ENCODE measurements around the gene ENG. TPM values are rescaled to one million over a fixed set of nuclear protein-coding genes. Genes with fewer than 3 reads are reported as not detected.

The ENG gene
- polyA plus RNA-seq, 2 of the 4 experiments (the other 2 are of a cell fraction) = 0.08 TPM; not detected in 1

DNA sequence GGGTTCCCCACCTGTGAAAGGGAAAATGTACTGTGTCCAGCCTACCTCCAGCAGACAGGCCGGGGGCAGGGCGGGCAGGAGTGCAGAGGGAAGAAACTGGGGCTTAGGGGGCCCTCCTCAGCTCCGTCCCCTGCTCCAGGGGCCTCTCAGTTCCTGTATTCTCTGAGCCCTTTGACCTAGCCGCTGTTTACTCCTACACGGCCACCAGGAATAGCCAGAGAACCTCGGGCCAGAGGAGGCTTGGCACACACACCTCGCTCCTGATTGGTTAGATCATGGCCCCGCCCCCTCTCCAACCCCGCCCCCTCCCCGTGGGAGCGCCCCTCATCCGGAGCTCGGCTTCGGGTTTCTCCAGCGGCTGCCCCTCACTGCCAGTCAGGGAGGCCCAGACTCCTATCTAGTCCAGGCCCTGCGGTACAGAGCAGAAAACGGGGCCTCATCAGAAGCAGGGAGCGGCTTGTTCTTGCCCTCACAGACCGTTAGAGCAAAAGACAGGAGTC lies 42.8 kb upstream of the ENG start:
- POLR2A ChIA-PET = no interaction called here
- Histone ChIP-seq H3K4me3 (no peak overlapping the region), H3K27ac (no peak overlapping the region), H3K4me2 (peak overlapping the region; percentile 30; the same call in 2 of the 3 replicates), H3K9me3 (peaks cover 23% of the 10 kb centered on the region), H3K4me1 (peaks cover 20% of the 10 kb centered on the region)
- WGBS (ENCODE audit: missing lambda C conversion rate) = 72% methylated on average over 11 of the region's 19 CpGs
- peak; percentile 47 to 69 for DNase-seq (ENCODE audit: low read depth in 1 of 2, low spot score in 1 of 2)
- CTCF ChIA-PET = interaction anchor here (0.7 to 4.3 kb wide), 5 partner anchors 20 to 163 kb away, joined by 3 to 27 read pairs (median 5); partner anchors contain the start of gene TOR2A
- ATAC-seq = peak; percentile 25 to 61; a peak in 4 of 6 replicates
- TF ChIP-seq PHF8 (IDR thresholded peaks at IDR 0.05; ENCODE audit: borderline replicate concordance, low read depth) (no peak), TP53 (CRISPR knock-in tag; IDR thresholded peaks at IDR 0.05) (no peak), FOXS1 (CRISPR knock-in tag; IDR thresholded peaks at IDR 0.05) (no peak), EP300 (IDR thresholded peaks at IDR 0.05) (no peak), RCOR1 (IDR thresholded peaks at IDR 0.05; ENCODE audit: low read depth, low read length) (no peak), RARB (CRISPR knock-in tag; IDR thresholded peaks at IDR 0.05) (no peak), EHMT2 (IDR thresholded peaks at IDR 0.05; ENCODE audit: low read depth) (no peak), HEYL (CRISPR knock-in tag; IDR thresholded peaks at IDR 0.05) (no peak), ZC3H11A (IDR thresholded peaks at IDR 0.05) (no peak), NR3C1 (IDR thresholded peaks at IDR 0.05) (no peak), CHD2 (IDR thresholded peaks at IDR 0.05; ENCODE audit: low read length, partially characterized antibody) (no peak), HOXB5 (CRISPR knock-in tag; IDR thresholded peaks at IDR 0.05) (no peak), CBX2 (IDR thresholded peaks at IDR 0.05; ENCODE audit: borderline replicate concordance, low read depth) (no peak), CEBPB (IDR thresholded peaks at IDR 0.05) (no peak), KDM1A (IDR thresholded peaks at IDR 0.05; ENCODE audit: low read depth) (no peak), BHLHE40 (IDR thresholded peaks at IDR 0.05; ENCODE audit: low read depth, low read length) (no peak), ZFP36 (IDR thresholded peaks at IDR 0.05; ENCODE audit: borderline replicate concordance, partially characterized antibody) (no peak)
- TF ChIP-seq, protein P1, sequence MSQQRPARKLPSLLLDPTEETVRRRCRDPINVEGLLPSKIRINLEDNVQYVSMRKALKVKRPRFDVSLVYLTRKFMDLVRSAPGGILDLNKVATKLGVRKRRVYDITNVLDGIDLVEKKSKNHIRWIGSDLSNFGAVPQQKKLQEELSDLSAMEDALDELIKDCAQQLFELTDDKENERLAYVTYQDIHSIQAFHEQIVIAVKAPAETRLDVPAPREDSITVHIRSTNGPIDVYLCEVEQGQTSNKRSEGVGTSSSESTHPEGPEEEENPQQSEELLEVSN (IDR thresholded peaks at IDR 0.05; ENCODE audit: borderline replicate concordance, low read depth) = no peak
- TF ChIP-seq, protein P2, sequence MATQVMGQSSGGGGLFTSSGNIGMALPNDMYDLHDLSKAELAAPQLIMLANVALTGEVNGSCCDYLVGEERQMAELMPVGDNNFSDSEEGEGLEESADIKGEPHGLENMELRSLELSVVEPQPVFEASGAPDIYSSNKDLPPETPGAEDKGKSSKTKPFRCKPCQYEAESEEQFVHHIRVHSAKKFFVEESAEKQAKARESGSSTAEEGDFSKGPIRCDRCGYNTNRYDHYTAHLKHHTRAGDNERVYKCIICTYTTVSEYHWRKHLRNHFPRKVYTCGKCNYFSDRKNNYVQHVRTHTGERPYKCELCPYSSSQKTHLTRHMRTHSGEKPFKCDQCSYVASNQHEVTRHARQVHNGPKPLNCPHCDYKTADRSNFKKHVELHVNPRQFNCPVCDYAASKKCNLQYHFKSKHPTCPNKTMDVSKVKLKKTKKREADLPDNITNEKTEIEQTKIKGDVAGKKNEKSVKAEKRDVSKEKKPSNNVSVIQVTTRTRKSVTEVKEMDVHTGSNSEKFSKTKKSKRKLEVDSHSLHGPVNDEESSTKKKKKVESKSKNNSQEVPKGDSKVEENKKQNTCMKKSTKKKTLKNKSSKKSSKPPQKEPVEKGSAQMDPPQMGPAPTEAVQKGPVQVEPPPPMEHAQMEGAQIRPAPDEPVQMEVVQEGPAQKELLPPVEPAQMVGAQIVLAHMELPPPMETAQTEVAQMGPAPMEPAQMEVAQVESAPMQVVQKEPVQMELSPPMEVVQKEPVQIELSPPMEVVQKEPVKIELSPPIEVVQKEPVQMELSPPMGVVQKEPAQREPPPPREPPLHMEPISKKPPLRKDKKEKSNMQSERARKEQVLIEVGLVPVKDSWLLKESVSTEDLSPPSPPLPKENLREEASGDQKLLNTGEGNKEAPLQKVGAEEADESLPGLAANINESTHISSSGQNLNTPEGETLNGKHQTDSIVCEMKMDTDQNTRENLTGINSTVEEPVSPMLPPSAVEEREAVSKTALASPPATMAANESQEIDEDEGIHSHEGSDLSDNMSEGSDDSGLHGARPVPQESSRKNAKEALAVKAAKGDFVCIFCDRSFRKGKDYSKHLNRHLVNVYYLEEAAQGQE (IDR thresholded peaks at IDR 0.05) = no peak
- FAIRE-seq = no peak

DNA sequence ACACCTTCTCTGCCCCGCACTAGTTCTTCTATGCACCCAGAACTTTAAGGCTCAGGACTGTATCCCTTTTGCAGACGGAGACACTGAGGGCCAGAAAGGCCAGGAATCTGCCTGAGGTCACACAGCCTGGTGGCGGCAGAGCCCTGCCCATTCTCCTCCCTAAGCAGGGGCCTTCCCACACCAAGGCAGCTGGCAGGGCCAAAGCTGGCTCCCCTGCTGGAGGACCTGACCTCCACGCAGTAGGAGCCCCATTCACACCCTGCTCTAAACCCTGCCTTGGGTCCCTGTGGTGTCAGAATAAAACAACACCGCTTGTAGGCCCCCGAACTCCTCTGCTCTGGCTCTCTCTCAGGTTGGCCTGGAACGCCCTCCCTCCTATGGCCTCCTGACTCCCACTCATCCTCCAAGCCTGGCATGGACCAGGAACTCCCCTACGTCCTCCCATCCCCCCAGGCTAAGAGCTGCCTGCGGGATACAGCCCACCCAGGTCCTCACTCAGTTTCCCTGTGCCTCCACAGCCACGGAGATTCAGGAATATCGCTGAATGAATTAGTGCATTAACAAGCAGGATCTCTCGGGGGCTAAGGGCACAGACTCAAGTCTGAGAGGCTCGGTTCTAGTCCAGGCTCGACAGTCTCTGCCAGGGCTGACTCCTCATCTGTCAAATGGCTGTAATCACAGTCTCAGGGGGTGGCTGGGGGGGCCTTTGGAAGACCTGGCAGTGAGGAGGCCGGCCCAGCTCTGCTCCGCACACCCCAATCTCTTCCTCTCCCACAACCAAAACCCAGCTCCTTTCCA lies 42.1 kb upstream of the ENG start:
- FAIRE-seq = no peak
- Histone ChIP-seq H3K4me2 (0 out of 3 replicates have a peak overlapping the region, but pooled peaks have one; percentile 30), H3K4me1 (peaks cover 20% of the 10 kb centered on the region), H3K9me3 (peaks cover 23% of the 10 kb centered on the region), H3K27ac (no peak overlapping the region), H3K4me3 (no peak overlapping the region)
- no peak for DNase-seq (ENCODE audit: low read depth in 1 of 2, low spot score in 1 of 2)
- ChIA-PET POLR2A (interaction anchor here (0.9 kb wide), 1 partner anchor 20 kb away, joined by 3 read pairs; the partner anchor contains the start of gene ST6GALNAC4), CTCF (interaction anchor here (0.7 to 4.3 kb wide), 8 partner anchors 8 to 162 kb away, joined by 3 to 27 read pairs (median 4); partner anchors contain the start of gene TOR2A)
- ATAC-seq = no peak
- no peak for TF ChIP-seq ZNF302 (CRISPR knock-in tag; IDR thresholded peaks at IDR 0.05)
- TF ChIP-seq HOXB13 (CRISPR knock-in tag; IDR thresholded peaks at IDR 0.05; ENCODE audit: low read depth) = no peak
- no peak for TF ChIP-seq FOSB (CRISPR knock-in tag; IDR thresholded peaks at IDR 0.05)
- TF ChIP-seq, protein P3, sequence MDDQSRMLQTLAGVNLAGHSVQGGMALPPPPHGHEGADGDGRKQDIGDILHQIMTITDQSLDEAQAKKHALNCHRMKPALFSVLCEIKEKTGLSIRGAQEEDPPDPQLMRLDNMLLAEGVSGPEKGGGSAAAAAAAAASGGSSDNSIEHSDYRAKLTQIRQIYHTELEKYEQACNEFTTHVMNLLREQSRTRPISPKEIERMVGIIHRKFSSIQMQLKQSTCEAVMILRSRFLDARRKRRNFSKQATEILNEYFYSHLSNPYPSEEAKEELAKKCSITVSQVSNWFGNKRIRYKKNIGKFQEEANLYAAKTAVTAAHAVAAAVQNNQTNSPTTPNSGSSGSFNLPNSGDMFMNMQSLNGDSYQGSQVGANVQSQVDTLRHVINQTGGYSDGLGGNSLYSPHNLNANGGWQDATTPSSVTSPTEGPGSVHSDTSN (IDR thresholded peaks at IDR 0.05) = no peak
- TF ChIP-seq SMC3 (IDR thresholded peaks at IDR 0.05) = no peak
- TF ChIP-seq, protein P4, sequence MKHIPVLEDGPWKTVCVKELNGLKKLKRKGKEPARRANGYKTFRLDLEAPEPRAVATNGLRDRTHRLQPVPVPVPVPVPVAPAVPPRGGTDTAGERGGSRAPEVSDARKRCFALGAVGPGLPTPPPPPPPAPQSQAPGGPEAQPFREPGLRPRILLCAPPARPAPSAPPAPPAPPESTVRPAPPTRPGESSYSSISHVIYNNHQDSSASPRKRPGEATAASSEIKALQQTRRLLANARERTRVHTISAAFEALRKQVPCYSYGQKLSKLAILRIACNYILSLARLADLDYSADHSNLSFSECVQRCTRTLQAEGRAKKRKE (CRISPR knock-in tag; IDR thresholded peaks at IDR 0.05; ENCODE audit: low read depth) = no peak
- WGBS (ENCODE audit: missing lambda C conversion rate) = 89% methylated on average over 16 of the region's 16 CpGs
